H1 (cell line): ENCODE results near the gene ROBO2. TPM values are rescaled to one million over a fixed set of nuclear protein-coding genes. Genes with fewer than 3 reads are reported as not detected.

Experiments
- CTCF ChIA-PET: fragments of 300-600 bp; sonication (Branson Sonifier 250); formaldehyde crosslinking; loops from one replicate; lab custom pipeline; 2021; ENCODE audit not compliant: partially characterized antibody; lab: Charles Lee
- POLR2A ChIA-PET: fragments of 300-600 bp; sonication (Branson Sonifier 250); formaldehyde crosslinking; loops from one replicate; lab custom pipeline; 2021; ENCODE audit warnings: inconsistent platforms; ENCODE audit not compliant: partially characterized antibody; lab: Charles Lee
- DNase-seq, 2 experiments: peaks; one replicate each; pipeline versions ENCODE4 v3.0.0 to v3.0.0-alpha.2; 2010 to 2022; ENCODE audit warnings: low spot score in 2 of 2, low read depth in 1 of 2, mixed read lengths in 1 of 2
- FAIRE-seq: peaks from 2 replicates; lab custom pipeline; 2011; peaks lifted over from hg19 to GRCh38; lab: Jason Lieb, UNC
- H2AFZ ChIP-seq: 2 replicates; pipeline ENCODE4 v1.8.1; 2012; ENCODE audit warnings: low read length, inconsistent platforms
- H2AK5ac ChIP-seq: 2 replicates; pipeline ENCODE4 v1.6.1; 2013; ENCODE audit warnings: low read depth, low read length
- H2BK120ac ChIP-seq: replicated peaks from 2 replicates; pipeline ENCODE3; 2013; ENCODE audit warnings: low read depth, low read length, inconsistent platforms
- H2BK12ac ChIP-seq: 2 replicates; pipeline ENCODE4 v1.6.1; 2013; ENCODE audit warnings: low read depth, low read length
- H2BK15ac ChIP-seq: 2 replicates; pipeline ENCODE4 v1.6.1; 2013; ENCODE audit warnings: low read length
- H2BK20ac ChIP-seq: 2 replicates; pipeline ENCODE4 v1.6.1; 2013; ENCODE audit warnings: low read length
- H2BK5ac ChIP-seq: 2 replicates; pipeline ENCODE4 v1.6.1; 2013; ENCODE audit warnings: low read depth, low read length
- H3K14ac ChIP-seq: 2 replicates; pipeline ENCODE4 v1.6.1; 2013; ENCODE audit warnings: inconsistent platforms; ENCODE audit not compliant: insufficient read length
- H3K18ac ChIP-seq: 2 replicates; pipeline ENCODE4 v1.6.1; 2013; ENCODE audit warnings: low read length; ENCODE audit errors: extremely low read depth
- H3K23ac ChIP-seq: 2 replicates; pipeline ENCODE4 v1.6.1; 2013; ENCODE audit warnings: inconsistent platforms; ENCODE audit not compliant: insufficient read length
- H3K23me2 ChIP-seq: 2 replicates; pipeline ENCODE4 v1.6.1; 2013; ENCODE audit warnings: low read depth, low read length
- H3K27ac ChIP-seq: 2 replicates; pipeline ENCODE4 v1.6.1; 2011; ENCODE audit warnings: low read depth, low read length, inconsistent platforms
- H3K27me3 ChIP-seq, 4 experiments: replicated peaks in 1 of 4; 1 replicate in 1 of 4; 2 replicates in 3 of 4; pipeline versions ENCODE4 v1.6.1 to v1.8.1; 2011 to 2013; ENCODE audit warnings: low read length in 3 of 4, mild to moderate bottlenecking in 3 of 4, inconsistent platforms in 2 of 4, mixed read lengths in 2 of 4, moderate library complexity in 1 of 4; ENCODE audit not compliant: control insufficient read depth in 3 of 4, insufficient read depth in 3 of 4; ENCODE audit errors: extremely low read depth in 1 of 4
- H3K36me3 ChIP-seq, 4 experiments: 2 replicates each; pipeline versions ENCODE4 v1.6.1 to v1.8.1; 2011 to 2013; ENCODE audit warnings: mild to moderate bottlenecking in 4 of 4, low read length in 3 of 4, moderate library complexity in 2 of 4, control low read depth in 1 of 4, inconsistent platforms in 1 of 4; ENCODE audit not compliant: insufficient read depth in 4 of 4, control insufficient read depth in 2 of 4
- H3K4ac ChIP-seq: replicated peaks from 2 replicates; pipeline ENCODE3; 2013; ENCODE audit warnings: low read length, low read depth, mixed read lengths, inconsistent platforms; ENCODE audit not compliant: insufficient read length
- H3K4me1 ChIP-seq, 4 experiments: replicated peaks in 1 of 4; 1 replicate in 1 of 4; 2 replicates in 3 of 4; pipeline versions ENCODE4 v1.6.1 to v1.8.1; 2011 to 2013; ENCODE audit warnings: low read length in 3 of 4, inconsistent platforms in 2 of 4, mixed read lengths in 1 of 4; ENCODE audit not compliant: insufficient read depth in 4 of 4, control insufficient read depth in 3 of 4
- H3K4me2 ChIP-seq, 2 experiments: 2 replicates each; pipeline versions ENCODE4 v1.6.1 to v1.8.1; 2011 to 2013; ENCODE audit warnings: low read depth in 2 of 2, low read length in 2 of 2, control low read depth in 1 of 2, inconsistent platforms in 1 of 2, mild to moderate bottlenecking in 1 of 2; ENCODE audit not compliant: insufficient read depth in 1 of 2
- H3K4me3 ChIP-seq, 4 experiments: fragments of 200-600, 300-600 bp in 1 of 4; sonication (generic), shearing (Covaris generic), sonication (Bioruptor Twin) in 1 of 4; 2 replicates each; pipeline versions ENCODE4 v1.5.1 to v1.8.1; 2011 to 2016; ENCODE audit warnings: low read length in 4 of 4, low read depth in 3 of 4, control low read depth in 2 of 4, inconsistent platforms in 2 of 4, mild to moderate bottlenecking in 2 of 4, mixed read lengths in 1 of 4, moderate library complexity in 1 of 4; ENCODE audit not compliant: insufficient read depth in 2 of 4; ENCODE audit errors: extremely low read depth in 1 of 4
- H3K56ac ChIP-seq: replicated peaks from 2 replicates; pipeline ENCODE3; 2013; ENCODE audit warnings: low read depth, mild to moderate bottlenecking, mixed read lengths, low read length, inconsistent platforms; ENCODE audit not compliant: insufficient read length
- H3K79me1 ChIP-seq: 2 replicates; pipeline ENCODE4 v1.6.1; 2013; ENCODE audit warnings: low read depth, low read length, control low read depth
- H3K79me2 ChIP-seq, 2 experiments: 2 replicates each; pipeline versions ENCODE4 v1.6.1 to v1.8.1; 2012 to 2013; ENCODE audit warnings: low read length in 2 of 2, mild to moderate bottlenecking in 2 of 2, inconsistent platforms in 1 of 2; ENCODE audit not compliant: insufficient read depth in 2 of 2, control insufficient read depth in 1 of 2
- H3K9ac ChIP-seq, 4 experiments: replicated peaks in 1 of 4; 1 replicate in 1 of 4; 2 replicates in 3 of 4; pipeline versions ENCODE4 v1.6.1 to v1.8.1; 2011 to 2013; ENCODE audit warnings: low read depth in 3 of 4, low read length in 3 of 4, control low read depth in 2 of 4, mild to moderate bottlenecking in 2 of 4, moderate library complexity in 2 of 4, inconsistent platforms in 1 of 4; ENCODE audit errors: extremely low read depth in 1 of 4
- H3K9me3 ChIP-seq, 2 experiments: 2 replicates each; pipeline versions ENCODE4 v1.6.1 to v1.8.1; 2012 to 2013; ENCODE audit warnings: mild to moderate bottlenecking in 2 of 2, moderate library complexity in 2 of 2, control low read depth in 1 of 2, inconsistent platforms in 1 of 2, low read depth in 1 of 2, low read length in 1 of 2, mixed read lengths in 1 of 2; ENCODE audit not compliant: insufficient read depth in 2 of 2
- H4K20me1 ChIP-seq, 2 experiments: replicated peaks in 1 of 2; 2 replicates each; pipeline versions ENCODE3 to v1.8.1; 2011 to 2013; ENCODE audit warnings: inconsistent platforms in 2 of 2, low read length in 2 of 2, mild to moderate bottlenecking in 1 of 2; ENCODE audit not compliant: insufficient read depth in 2 of 2, control insufficient read depth in 1 of 2
- H4K5ac ChIP-seq: 2 replicates; pipeline ENCODE4 v1.6.1; 2013; ENCODE audit warnings: low read length, low read depth, mixed read lengths, inconsistent platforms; ENCODE audit not compliant: insufficient read length
- H4K8ac ChIP-seq: 2 replicates; pipeline ENCODE4 v1.8.0; 2013; ENCODE audit warnings: mild to moderate bottlenecking, moderate library complexity, low read length, inconsistent platforms; ENCODE audit not compliant: insufficient read depth; ENCODE audit errors: extremely low read depth
- H4K91ac ChIP-seq: replicated peaks from 2 replicates; pipeline ENCODE3; 2013; ENCODE audit warnings: low read length, mixed read lengths, inconsistent platforms; ENCODE audit not compliant: insufficient read length
- BACH1 ChIP-seq: IDR thresholded peaks from 2 replicates; pipeline ENCODE4 v1.6.1; 2012; ENCODE audit warnings: low read length, improper control_type of control experiment
- BRCA1 ChIP-seq: IDR thresholded peaks from 2 replicates; pipeline ENCODE4 v1.6.1; 2012; ENCODE audit warnings: low read depth, low read length, improper control_type of control experiment
- CHD1 ChIP-seq: IDR thresholded peaks from 2 replicates; pipeline ENCODE4 v1.6.1; 2012; ENCODE audit warnings: low read depth, low read length, improper control_type of control experiment
- CREB1 ChIP-seq: IDR thresholded peaks from 2 replicates; pipeline ENCODE4 v1.6.1; 2012; ENCODE audit warnings: inconsistent platforms
- EP300 ChIP-seq, 2 experiments: IDR thresholded peaks; 1 replicate in 1 of 2; 2 replicates in 1 of 2; pipeline ENCODE4 v1.6.1; 2011 to 2012; ENCODE audit warnings: low read depth in 2 of 2, low read length in 2 of 2, mild to moderate bottlenecking in 2 of 2, borderline replicate concordance in 1 of 2, inconsistent platforms in 1 of 2, moderate library complexity in 1 of 2
- GTF2F1 ChIP-seq: IDR thresholded peaks from 2 replicates; pipeline ENCODE4 v1.6.1; 2012; ENCODE audit warnings: low read depth, low read length, improper control_type of control experiment, borderline replicate concordance
- KDM1A ChIP-seq: fragments of 200-600, 300-600 bp; sonication (generic); IDR thresholded peaks from 2 replicates; pipeline ENCODE4 v1.7.1; 2016; ENCODE audit warnings: mild to moderate bottlenecking, low read length, borderline replicate concordance
- KDM4A ChIP-seq: IDR thresholded peaks from one replicate; pipeline ENCODE4 v1.7.1; 2012; ENCODE audit warnings: low read depth, mild to moderate bottlenecking, moderate library complexity, low read length, inconsistent platforms; ENCODE audit not compliant: severe bottlenecking
- SAP30 ChIP-seq: fragments of 300-600 bp; sonication (generic); IDR thresholded peaks from 2 replicates; pipeline ENCODE4 v1.7.1; 2012; ENCODE audit warnings: low read length, moderate library complexity, mild to moderate bottlenecking, inconsistent platforms; ENCODE audit not compliant: insufficient read depth, insufficient replicate concordance
- SIN3A ChIP-seq, 2 experiments: IDR thresholded peaks in 1 of 2; conservative IDR thresholded peaks in 1 of 2; 2 replicates each; pipeline ENCODE4 v1.6.1; 2011 to 2012; ENCODE audit warnings: low read length in 2 of 2, improper control_type of control experiment in 1 of 2, low read depth in 1 of 2, mild to moderate bottlenecking in 1 of 2
- SIX5 ChIP-seq: IDR thresholded peaks from 2 replicates; pipeline ENCODE4 v1.6.1; 2011; ENCODE audit warnings: mild to moderate bottlenecking, low read depth, low read length
- SUZ12 ChIP-seq: fragments of 200-600 bp; sonication (generic); IDR thresholded peaks from 2 replicates; pipeline ENCODE4 v1.6.1; 2012; ENCODE audit warnings: mild to moderate bottlenecking, inconsistent platforms, low read length, moderate library complexity, mixed read lengths
- TCF12 ChIP-seq: IDR thresholded peaks from 2 replicates; pipeline ENCODE4 v1.6.1; 2011; ENCODE audit warnings: low read depth, mild to moderate bottlenecking, low read length
- polyA plus RNA-seq, 7 experiments: library from polyadenylated mRNA; depleted of rRNA in 3 of 7; stranded (reverse) in 5 of 7; unstranded in 2 of 7; fragments of >200 nt in 5 of 7; fragments of 200-250 nt in 2 of 7; gene quantifications; 1 replicate in 5 of 7; 2 replicates in 1 of 7; 4 replicates in 1 of 7; pipeline versions ENCODE4 v1.2.1 to v1.2.3, GENCODE V29; 2011 to 2013; ENCODE audit warnings: missing spikeins in 2 of 7, mixed read lengths in 2 of 7
- total RNA-seq: library from RNA; stranded (reverse); fragmentation: NEBNext Ultra II Directional; extraction: Animal tissue kit (Norgen Biotek cat#: 25700); gene quantifications from 2 replicates; pipeline ENCODE4 v1.2.1, GENCODE V29; 2021
- TF ChIP-seq, protein P1 (sequence below): IDR thresholded peaks from 2 replicates; pipeline ENCODE4 v1.6.1; 2011; ENCODE audit warnings: low read depth, mild to moderate bottlenecking, low read length; ENCODE audit not compliant: insufficient read depth

ROBO2 gene
- total and polyA plus RNA-seq, 2 of the 8 experiments (the other 6 are each of a cell fraction or from before 2014, with no cell fraction given) = 1.5 to 2.9 TPM

DNA sequence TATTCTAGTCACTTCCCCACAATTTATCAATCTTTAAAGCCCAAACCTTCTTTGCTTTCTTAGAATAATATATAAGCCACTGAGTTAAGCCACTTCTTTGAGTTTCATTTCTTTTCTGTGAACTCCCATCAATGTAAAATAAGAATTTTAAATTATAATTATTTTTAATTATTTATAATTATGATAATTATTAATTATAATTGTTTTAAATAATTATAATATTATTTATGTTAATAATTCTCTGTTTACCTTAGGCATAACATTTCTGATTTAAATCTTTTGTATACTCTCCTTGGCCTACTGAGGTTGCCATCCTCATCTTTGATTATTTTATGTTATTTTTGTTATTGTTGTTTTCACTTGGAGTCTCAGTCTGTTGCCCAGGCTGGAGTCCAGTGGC, 644.2 kb downstream of the ROBO2 start:
- Histone ChIP-seq H3K4me1 (peaks cover 0 to 14% (median 7%) of the 10 kb centered on the region in 4 experiments; a peak in 5 of 7 replicates), H2BK12ac (peak overlapping the region; percentile 44; the same call in 1 of the 2 replicates), H3K4me3 (no peak overlapping the region), H4K91ac (no peak overlapping the region), H3K18ac (no peak overlapping the region), H3K56ac (no peak overlapping the region), H4K8ac (no peak overlapping the region), H3K4me2 (no peak overlapping the region), H4K20me1 (no peaks in the 10 kb centered on the region), H3K4ac (no peak overlapping the region), H3K79me2 (no peaks in the 10 kb centered on the region), H3K27ac (no peak overlapping the region), H2BK5ac (no peak overlapping the region), H3K23me2 (no peaks in the 10 kb centered on the region; the same call in 1 of the 2 replicates), H3K9ac (no peak overlapping the region), H3K9me3 (peaks cover 10 to 20% of the 10 kb centered on the region in 2 experiments), H3K79me1 (no peaks in the 10 kb centered on the region), H4K5ac (no peak overlapping the region), H3K23ac (no peak overlapping the region)
- ChIA-PET CTCF (no interaction called here), POLR2A (no interaction called here)
- FAIRE-seq (no peak), DNase-seq (no peak)
- TF ChIP-seq BRCA1 (no peak), CHD1 (no peak), TCF12 (no peak), CREB1 (no peak), SIX5 (no peak), BACH1 (no peak), SAP30 (no peak), SUZ12 (no peak), EP300 (IDR thresholded peaks at IDR 0.05; ENCODE audit: borderline replicate concordance in 1 of 2, low read depth in 2 of 2, low read length in 2 of 2) (no peak), KDM4A (no peak), SIN3A (conservative IDR thresholded peaks at IDR 0.05 in 1 of 2, IDR thresholded peaks at IDR 0.05 in 1 of 2; ENCODE audit: low read depth in 1 of 2, low read length in 2 of 2) (no peak), GTF2F1 (no peak), KDM1A (no peak)
- TF ChIP-seq, protein P1, sequence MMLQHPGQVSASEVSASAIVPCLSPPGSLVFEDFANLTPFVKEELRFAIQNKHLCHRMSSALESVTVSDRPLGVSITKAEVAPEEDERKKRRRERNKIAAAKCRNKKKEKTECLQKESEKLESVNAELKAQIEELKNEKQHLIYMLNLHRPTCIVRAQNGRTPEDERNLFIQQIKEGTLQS = no peak
- TF ChIP-seq, all 59 proteins: peak for 0
- no peak overlapping the region for H2AK5ac ChIP-seq
- peaks cover 0 to 3% (median 2%) of the 10 kb centered on the region in 4 experiments; a peak in 2 of 8 replicates for H3K36me3 ChIP-seq
- H2BK120ac ChIP-seq = no peak overlapping the region
- H2BK20ac ChIP-seq = no peak overlapping the region
- no peak overlapping the region for H2AFZ ChIP-seq
- H3K27me3 ChIP-seq = no peaks in the 10 kb centered on the region
- no peak overlapping the region for H2BK15ac ChIP-seq
- no peak overlapping the region for H3K14ac ChIP-seq
